Measurements from ENCODE around the gene CHCHD6.

Gene CHCHD6

DNA sequence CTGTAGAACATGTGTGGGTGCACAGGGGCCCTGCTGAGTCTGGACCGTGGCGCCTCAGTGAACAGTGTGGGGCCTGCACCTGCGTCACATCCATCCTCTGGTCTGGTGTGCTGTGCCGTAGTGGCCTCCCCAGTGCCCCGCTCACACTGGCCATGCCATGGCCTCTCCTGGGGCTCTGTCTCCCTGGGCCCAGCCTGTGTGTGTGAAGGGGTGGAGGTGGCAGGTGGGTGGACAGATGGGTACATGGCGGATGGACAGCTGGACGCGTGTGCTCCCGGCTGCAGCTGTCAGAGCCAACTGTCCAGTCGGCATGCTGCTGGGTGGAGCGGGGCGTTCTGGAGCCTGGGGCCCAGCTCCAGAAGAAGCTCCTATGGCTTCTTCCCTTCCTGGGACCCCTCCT is 296.7 kb downstream of the CHCHD6 start:
- H3K36me3 ChIP-seq (ENCODE audit: control insufficient read depth, insufficient read depth, low read length) = peaks cover 6% of the 10 kb centered on the region
- H3K4me1 ChIP-seq (ENCODE audit: control insufficient read depth, insufficient read depth, low read length) = peaks cover 21% of the 10 kb centered on the region
- no peak overlapping the region for H3K4me3 ChIP-seq (ENCODE audit: insufficient read depth, low read depth, low read length)
- 94 to 96% methylated on average over 12 of the region's 12 CpGs for WGBS, 2 experiments
- no peaks in the 10 kb centered on the region for H3K27me3 ChIP-seq (ENCODE audit: control insufficient read depth, insufficient read depth, low read length, poor library complexity, severe bottlenecking)
- no peaks in the 10 kb centered on the region for H3K9me3 ChIP-seq (ENCODE audit: control insufficient read depth, low read length)
- no peak overlapping the region for H3K27ac ChIP-seq (ENCODE audit: insufficient read depth, low read depth, low read length, poor library complexity, severe bottlenecking)

- H3K27ac ChIP-seq (ENCODE audit: insufficient read depth, low read depth, low read length, poor library complexity, severe bottlenecking) = no peak overlapping the region
- H3K4me3 ChIP-seq (ENCODE audit: insufficient read depth, low read depth, low read length) = no peak overlapping the region
- H3K4me1 ChIP-seq (ENCODE audit: control insufficient read depth, insufficient read depth, low read length) = peaks cover 21% of the 10 kb centered on the region
- H3K9me3 ChIP-seq (ENCODE audit: control insufficient read depth, low read length) = no peaks in the 10 kb centered on the region
- WGBS, 2 experiments = 74 to 76% methylated on average over 23 of the region's 23 CpGs
- peaks cover 4% of the 10 kb centered on the region for H3K36me3 ChIP-seq (ENCODE audit: control insufficient read depth, insufficient read depth, low read length)
- H3K27me3 ChIP-seq (ENCODE audit: control insufficient read depth, insufficient read depth, low read length, poor library complexity, severe bottlenecking) = no peaks in the 10 kb centered on the region
Measured at GRCh38 chr3:127001486-127002194, 297.6 kb downstream of the CHCHD6 start.

- Histone ChIP-seq H3K4me3 (ENCODE audit: insufficient read depth, low read depth, low read length) (no peak overlapping the region), H3K9me3 (ENCODE audit: control insufficient read depth, low read length) (no peaks in the 10 kb centered on the region), H3K27ac (ENCODE audit: insufficient read depth, low read depth, low read length, poor library complexity, severe bottlenecking) (no peak overlapping the region), H3K27me3 (ENCODE audit: control insufficient read depth, insufficient read depth, low read length, poor library complexity, severe bottlenecking) (no peaks in the 10 kb centered on the region), H3K36me3 (ENCODE audit: control insufficient read depth, insufficient read depth, low read length) (peaks cover 4% of the 10 kb centered on the region), H3K4me1 (ENCODE audit: control insufficient read depth, insufficient read depth, low read length) (peaks cover 21% of the 10 kb centered on the region)
- WGBS, 2 experiments = 47 to 50% methylated on average over 26 of the region's 26 CpGs
Measured at GRCh38 chr3:127002195-127003174, 298.4 kb downstream of the CHCHD6 start.

DNA sequence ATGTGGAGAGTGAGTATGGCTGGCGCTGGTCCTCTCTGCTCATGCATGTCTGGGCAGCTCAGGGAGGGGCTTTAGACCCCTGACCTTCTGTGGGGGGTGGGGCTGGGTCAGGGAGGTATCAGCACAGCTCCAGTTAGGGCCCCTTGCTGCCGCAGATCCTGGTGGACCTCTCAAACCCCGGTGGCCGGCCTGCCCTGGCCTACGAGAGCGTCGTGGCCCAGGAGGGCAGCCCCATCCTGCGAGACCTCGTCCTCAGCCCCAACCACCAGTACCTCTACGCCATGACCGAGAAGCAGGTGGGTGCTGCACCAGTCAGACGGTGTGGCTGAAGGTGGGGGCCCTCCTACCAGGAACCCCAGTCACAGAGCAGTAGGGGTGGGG is 299.1 kb downstream of the CHCHD6 start:
- H3K27ac ChIP-seq (ENCODE audit: insufficient read depth, low read depth, low read length, poor library complexity, severe bottlenecking) = no peak overlapping the region
- no peak overlapping the region for H3K4me3 ChIP-seq (ENCODE audit: insufficient read depth, low read depth, low read length)
- H3K9me3 ChIP-seq (ENCODE audit: control insufficient read depth, low read length) = no peaks in the 10 kb centered on the region
- WGBS, 2 experiments = 97 to 98% methylated on average over 12 of the region's 12 CpGs
- H3K36me3 ChIP-seq (ENCODE audit: control insufficient read depth, insufficient read depth, low read length) = peaks cover 11% of the 10 kb centered on the region
- no peaks in the 10 kb centered on the region for H3K27me3 ChIP-seq (ENCODE audit: control insufficient read depth, insufficient read depth, low read length, poor library complexity, severe bottlenecking)
- H3K4me1 ChIP-seq (ENCODE audit: control insufficient read depth, insufficient read depth, low read length) = peaks cover 21% of the 10 kb centered on the region

DNA sequence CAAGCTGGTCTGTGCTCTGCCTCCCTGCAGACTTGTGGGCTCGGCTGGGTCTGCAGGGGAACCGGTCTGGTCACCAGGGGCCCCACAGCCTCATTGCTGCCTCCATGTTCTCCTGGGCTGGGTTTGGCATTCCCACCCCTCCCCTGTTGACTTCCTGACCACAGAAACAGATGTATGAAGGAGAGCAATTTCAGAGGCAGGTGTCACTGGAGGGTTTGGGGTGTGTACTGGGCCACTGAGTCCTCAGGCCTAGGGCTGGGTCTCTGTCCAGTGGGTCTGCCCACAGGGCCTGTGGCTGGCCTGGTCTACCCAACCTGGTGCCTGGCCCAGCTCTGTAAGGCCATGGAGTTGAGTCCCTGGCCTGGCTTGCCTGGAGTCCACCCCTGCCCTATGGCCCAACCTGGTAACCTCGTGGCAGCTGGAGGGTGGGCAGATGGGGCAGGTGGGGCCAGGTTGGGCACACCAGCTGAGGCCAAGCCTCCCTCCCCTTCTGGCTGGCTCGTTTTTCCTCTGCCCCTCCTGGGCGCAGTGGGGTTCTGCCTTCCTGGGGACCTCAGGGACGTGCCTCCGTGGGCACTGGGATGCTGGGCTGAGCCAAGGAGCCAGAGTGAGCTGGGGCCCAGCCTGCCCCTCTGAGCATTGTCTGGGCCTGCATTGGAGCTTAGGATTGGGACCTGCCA is 299.7 kb downstream of the CHCHD6 start:
- Histone ChIP-seq H3K27ac (ENCODE audit: insufficient read depth, low read depth, low read length, poor library complexity, severe bottlenecking) (no peak overlapping the region), H3K4me1 (ENCODE audit: control insufficient read depth, insufficient read depth, low read length) (peaks cover 24% of the 10 kb centered on the region), H3K4me3 (ENCODE audit: insufficient read depth, low read depth, low read length) (no peak overlapping the region)

GRCh38 chr3:127004641-127005397 is 300.8 kb downstream of the CHCHD6 start:
- H3K4me3 ChIP-seq (ENCODE audit: insufficient read depth, low read depth, low read length) = no peak overlapping the region
- peaks cover 24% of the 10 kb centered on the region for H3K4me1 ChIP-seq (ENCODE audit: control insufficient read depth, insufficient read depth, low read length)
- H3K36me3 ChIP-seq (ENCODE audit: control insufficient read depth, insufficient read depth, low read length) = peaks cover 11% of the 10 kb centered on the region
- no peak overlapping the region for H3K27ac ChIP-seq (ENCODE audit: insufficient read depth, low read depth, low read length, poor library complexity, severe bottlenecking)
- 94 to 96% methylated on average over 32 of the region's 32 CpGs for WGBS, 2 experiments
- H3K9me3 ChIP-seq (ENCODE audit: control insufficient read depth, low read length) = no peaks in the 10 kb centered on the region
- no peaks in the 10 kb centered on the region for H3K27me3 ChIP-seq (ENCODE audit: control insufficient read depth, insufficient read depth, low read length, poor library complexity, severe bottlenecking)

More for the DNA sequence above, 299.7 kb downstream of the CHCHD6 start:
- WGBS, 2 experiments = 92% methylated on average over 7 of the region's 7 CpGs
- Histone ChIP-seq H3K36me3 (ENCODE audit: control insufficient read depth, insufficient read depth, low read length) (peaks cover 11% of the 10 kb centered on the region), H3K27me3 (ENCODE audit: control insufficient read depth, insufficient read depth, low read length, poor library complexity, severe bottlenecking) (no peaks in the 10 kb centered on the region), H3K9me3 (ENCODE audit: control insufficient read depth, low read length) (no peaks in the 10 kb centered on the region)

- 96 to 97% methylated on average over 17 of the region's 17 CpGs for WGBS, 2 experiments
- Histone ChIP-seq H3K27me3 (ENCODE audit: control insufficient read depth, insufficient read depth, low read length, poor library complexity, severe bottlenecking) (no peaks in the 10 kb centered on the region), H3K27ac (ENCODE audit: insufficient read depth, low read depth, low read length, poor library complexity, severe bottlenecking) (no peak overlapping the region)
Measured at GRCh38 chr3:127005864-127006500, 301.9 kb downstream of the CHCHD6 start.

GRCh38 chr3:127006781-127007436 is 302.9 kb downstream of the CHCHD6 start:
- Histone ChIP-seq H3K9me3 (ENCODE audit: control insufficient read depth, low read length) (no peaks in the 10 kb centered on the region), H3K27ac (ENCODE audit: insufficient read depth, low read depth, low read length, poor library complexity, severe bottlenecking) (no peak overlapping the region), H3K27me3 (ENCODE audit: control insufficient read depth, insufficient read depth, low read length, poor library complexity, severe bottlenecking) (no peaks in the 10 kb centered on the region), H3K4me1 (ENCODE audit: control insufficient read depth, insufficient read depth, low read length) (peaks cover 15% of the 10 kb centered on the region), H3K36me3 (ENCODE audit: control insufficient read depth, insufficient read depth, low read length) (peaks cover 15% of the 10 kb centered on the region), H3K4me3 (ENCODE audit: insufficient read depth, low read depth, low read length) (no peak overlapping the region)
- 96% methylated on average over 8 of the region's 8 CpGs for WGBS, 2 experiments

More at GRCh38 chr3:127005864-127006500, 301.9 kb downstream of the CHCHD6 start:
- Histone ChIP-seq H3K9me3 (ENCODE audit: control insufficient read depth, low read length) (no peaks in the 10 kb centered on the region), H3K4me1 (ENCODE audit: control insufficient read depth, insufficient read depth, low read length) (peaks cover 24% of the 10 kb centered on the region), H3K4me3 (ENCODE audit: insufficient read depth, low read depth, low read length) (no peak overlapping the region), H3K36me3 (ENCODE audit: control insufficient read depth, insufficient read depth, low read length) (peaks cover 11% of the 10 kb centered on the region)

DNA sequence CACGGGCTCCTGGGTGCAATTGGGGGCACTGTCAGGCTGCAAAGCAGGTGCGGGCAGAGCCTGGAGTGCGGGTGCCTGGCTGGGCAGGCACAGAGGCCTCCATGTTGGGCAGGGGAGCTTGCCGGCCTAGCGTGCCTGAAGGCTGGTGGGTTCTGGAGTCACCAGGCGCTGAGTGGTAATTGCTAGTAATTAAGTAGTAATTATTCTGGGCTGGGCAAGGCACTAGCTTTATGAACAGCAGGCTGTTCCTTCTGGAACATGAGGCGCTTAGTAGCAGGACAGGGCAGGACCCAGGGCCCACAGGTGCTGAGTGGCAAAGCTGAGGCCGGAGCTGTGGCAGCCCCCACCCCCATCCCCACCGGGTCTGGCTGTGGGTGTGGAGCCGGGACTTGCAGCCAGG is 304.2 kb downstream of the CHCHD6 start:
- Histone ChIP-seq H3K4me1 (ENCODE audit: control insufficient read depth, insufficient read depth, low read length) (peaks cover 11% of the 10 kb centered on the region), H3K4me3 (ENCODE audit: insufficient read depth, low read depth, low read length) (no peak overlapping the region), H3K36me3 (ENCODE audit: control insufficient read depth, insufficient read depth, low read length) (peaks cover 21% of the 10 kb centered on the region), H3K27ac (ENCODE audit: insufficient read depth, low read depth, low read length, poor library complexity, severe bottlenecking) (no peak overlapping the region), H3K9me3 (ENCODE audit: control insufficient read depth, low read length) (no peaks in the 10 kb centered on the region), H3K27me3 (ENCODE audit: control insufficient read depth, insufficient read depth, low read length, poor library complexity, severe bottlenecking) (no peaks in the 10 kb centered on the region)
- 92 to 95% methylated on average over 10 of the region's 10 CpGs for whole genome bisulfite sequencing, 2 experiments

Measured in ectodermal cell (in vitro differentiated cells).